ENCODE data around the gene MAU2. TPM values are rescaled to one million over a fixed set of nuclear protein-coding genes. Genes with fewer than 3 reads are reported as not detected.

The MAU2 gene
- total and polyA plus RNA-seq, 7 experiments from 2014 or later, result 16.5 to 170 (median 136) TPM

- no peak overlapping the region for H3K4me3 Mint-ChIP-seq
- no peaks in the 10 kb centered on the region for H3K4me1 ChIP-seq (ENCODE audit: control insufficient read depth in 2 of 2, insufficient read depth in 2 of 2, low read length in 2 of 2)
- ChIA-PET POLR2A (interaction anchor here (1.0 kb wide), 1 partner anchor 11 kb away, joined by 3 read pairs; no protein-coding TSS in a partner anchor), CTCF (interaction anchor here (0.6 to 0.7 kb wide), 2 partner anchors 23 to 46 kb away, joined by 3 read pairs; no protein-coding TSS in a partner anchor)
- no peaks in the 10 kb centered on the region for H3K27me3 ChIP-seq (ENCODE audit: control insufficient read depth in 2 of 2, insufficient read depth in 2 of 2, low read length in 2 of 2)
- peaks cover 0 to 95% (median 16%) of the 10 kb centered on the region in 3 experiments for H3K36me3 ChIP-seq (ENCODE audit: control insufficient read depth in 2 of 3, insufficient read depth in 3 of 3, low read length in 3 of 3)
- H3K4me3 ChIP-seq (ENCODE audit: low read length), result no peak overlapping the region
- peak overlapping the region in 3 of 9 donors; percentile 43 to 65 (median 49) for H3K27ac Mint-ChIP-seq
- ATAC-seq (no peak), DNase-seq (no peak)
- intact Hi-C loops (cut with micrococcal nuclease), result no loop called here
- no peaks in the 10 kb centered on the region for H3K9me3 ChIP-seq (ENCODE audit: control insufficient read depth in 2 of 3, low read length in 3 of 3)
- no peaks in the 10 kb centered on the region for H3K27me3 Mint-ChIP-seq
- peaks cover 0 to 20% (median 9%) of the 10 kb centered on the region in 5 donors for H3K36me3 Mint-ChIP-seq
- H3K4me1 Mint-ChIP-seq, result peaks cover 2 to 15% (median 10%) of the 10 kb centered on the region in 7 donors
- H3K27ac ChIP-seq (ENCODE audit: low read depth, low read length), result no peak overlapping the region
- no peaks in the 10 kb centered on the region for H3K9me3 Mint-ChIP-seq
These were observed 13.7 kb downstream of the MAU2 start for GRCh38 chr19:19334063-19334988.

- Histone ChIP-seq H3K27me3 (ENCODE audit: control insufficient read depth in 2 of 2, insufficient read depth in 2 of 2, low read length in 2 of 2) (no peaks in the 10 kb centered on the region), H3K4me3 (ENCODE audit: low read length) (no peak overlapping the region), H3K36me3 (ENCODE audit: control insufficient read depth in 2 of 3, insufficient read depth in 3 of 3, low read length in 3 of 3) (peaks cover 0 to 91% (median 16%) of the 10 kb centered on the region in 3 experiments), H3K27ac (ENCODE audit: low read depth, low read length) (peak overlapping the region; percentile 7), H3K4me1 (ENCODE audit: control insufficient read depth in 2 of 2, insufficient read depth in 2 of 2, low read length in 2 of 2) (no peaks in the 10 kb centered on the region), H3K9me3 (ENCODE audit: control insufficient read depth in 2 of 3, low read length in 3 of 3) (no peaks in the 10 kb centered on the region)
- ATAC-seq (no peak), DNase-seq (no peak)
- intact Hi-C loops (cut with micrococcal nuclease), result no loop called here
- peak overlapping the region in 4 of 9 donors; percentile 43 to 65 (median 48) for H3K27ac Mint-ChIP-seq
- no peak overlapping the region for H3K4me3 Mint-ChIP-seq
- H3K27me3 Mint-ChIP-seq, result no peaks in the 10 kb centered on the region
- H3K9me3 Mint-ChIP-seq, result no peaks in the 10 kb centered on the region
- ChIA-PET CTCF (no interaction called here), POLR2A (interaction anchor here (0.9 kb wide), 1 partner anchor 10 kb away, joined by 3 read pairs; no protein-coding TSS in a partner anchor)
- peaks cover 0 to 13% (median 9%) of the 10 kb centered on the region in 7 donors for H3K4me1 Mint-ChIP-seq
- H3K36me3 Mint-ChIP-seq, result peaks cover 0 to 18% (median 7%) of the 10 kb centered on the region in 5 donors
These were observed 14.3 kb downstream of the MAU2 start for GRCh38 chr19:19334989-19335344.

GRCh38 chr19:19335408-19336158 lies 15.0 kb downstream of the MAU2 start:
- no peak for DNase-seq
- intact Hi-C loops (cut with micrococcal nuclease), result no loop called here
- H3K27me3 ChIP-seq (ENCODE audit: control insufficient read depth in 2 of 2, insufficient read depth in 2 of 2, low read length in 2 of 2), result no peaks in the 10 kb centered on the region
- POLR2A ChIA-PET, result interaction anchor here (0.9 kb wide), 1 partner anchor 11 kb away, joined by 3 read pairs; no protein-coding TSS in a partner anchor
- peak overlapping the region; percentile 7 for H3K27ac ChIP-seq (ENCODE audit: low read depth, low read length)
- H3K36me3 Mint-ChIP-seq, result peaks cover 0 to 18% (median 7%) of the 10 kb centered on the region in 5 donors
- H3K36me3 ChIP-seq (ENCODE audit: control insufficient read depth in 2 of 3, insufficient read depth in 3 of 3, low read length in 3 of 3), result peaks cover 0 to 85% (median 16%) of the 10 kb centered on the region in 3 experiments
- H3K4me3 ChIP-seq (ENCODE audit: low read length), result no peak overlapping the region
- H3K4me3 Mint-ChIP-seq, result no peak overlapping the region
- no peaks in the 10 kb centered on the region for H3K9me3 ChIP-seq (ENCODE audit: control insufficient read depth in 2 of 3, low read length in 3 of 3)
- no peaks in the 10 kb centered on the region for H3K4me1 ChIP-seq (ENCODE audit: control insufficient read depth in 2 of 2, insufficient read depth in 2 of 2, low read length in 2 of 2)
- no peak for ATAC-seq
- no peaks in the 10 kb centered on the region for H3K9me3 Mint-ChIP-seq
- CTCF ChIA-PET, result no interaction called here
- H3K4me1 Mint-ChIP-seq, result peaks cover 0 to 13% (median 9%) of the 10 kb centered on the region in 7 donors
- H3K27me3 Mint-ChIP-seq, result no peaks in the 10 kb centered on the region
- peak overlapping the region in 5 of 9 donors; percentile 9 to 78 (median 45) for H3K27ac Mint-ChIP-seq

GRCh38 chr19:19336597-19336996 lies 16.0 kb downstream of the MAU2 start:
- no peak for DNase-seq
- ATAC-seq, result no peak
- H3K9me3 ChIP-seq (ENCODE audit: control insufficient read depth in 2 of 3, low read length in 3 of 3), result no peaks in the 10 kb centered on the region
- H3K4me3 ChIP-seq (ENCODE audit: low read length), result no peak overlapping the region
- H3K9me3 Mint-ChIP-seq, result no peaks in the 10 kb centered on the region
- no peak overlapping the region for H3K4me3 Mint-ChIP-seq
- no peaks in the 10 kb centered on the region for H3K4me1 ChIP-seq (ENCODE audit: control insufficient read depth in 2 of 2, insufficient read depth in 2 of 2, low read length in 2 of 2)
- no peak overlapping the region for H3K27ac ChIP-seq (ENCODE audit: low read depth, low read length)
- peaks cover 0 to 85% (median 16%) of the 10 kb centered on the region in 3 experiments for H3K36me3 ChIP-seq (ENCODE audit: control insufficient read depth in 2 of 3, insufficient read depth in 3 of 3, low read length in 3 of 3)
- intact Hi-C loops (cut with micrococcal nuclease), result no loop called here
- ChIA-PET POLR2A (no interaction called here), CTCF (no interaction called here)
- H3K27ac Mint-ChIP-seq, result peak overlapping the region in 1 of 9 donors; percentile 32
- peaks cover 0 to 13% (median 7%) of the 10 kb centered on the region in 7 donors for H3K4me1 Mint-ChIP-seq
- no peaks in the 10 kb centered on the region for H3K27me3 ChIP-seq (ENCODE audit: control insufficient read depth in 2 of 2, insufficient read depth in 2 of 2, low read length in 2 of 2)
- peaks cover 0 to 18% (median 7%) of the 10 kb centered on the region in 5 donors for H3K36me3 Mint-ChIP-seq
- H3K27me3 Mint-ChIP-seq, result no peaks in the 10 kb centered on the region

- Mint-ChIP-seq H3K27ac (no peak overlapping the region), H3K4me1 (peaks cover 0 to 13% (median 4%) of the 10 kb centered on the region in 7 donors), H3K27me3 (no peaks in the 10 kb centered on the region), H3K9me3 (no peaks in the 10 kb centered on the region), H3K36me3 (peaks cover 0 to 18% (median 4%) of the 10 kb centered on the region in 5 donors), H3K4me3 (no peak overlapping the region)
- peaks cover 0 to 85% (median 16%) of the 10 kb centered on the region in 3 experiments for H3K36me3 ChIP-seq (ENCODE audit: control insufficient read depth in 2 of 3, insufficient read depth in 3 of 3, low read length in 3 of 3)
- intact Hi-C loops (cut with micrococcal nuclease), result no loop called here
- ChIA-PET POLR2A (interaction anchor here (1.0 kb wide), 1 partner anchor 11 kb away, joined by 3 read pairs; no protein-coding TSS in a partner anchor), CTCF (no interaction called here)
- no peaks in the 10 kb centered on the region for H3K9me3 ChIP-seq (ENCODE audit: control insufficient read depth in 2 of 3, low read length in 3 of 3)
- H3K4me1 ChIP-seq (ENCODE audit: control insufficient read depth in 2 of 2, insufficient read depth in 2 of 2, low read length in 2 of 2), result no peaks in the 10 kb centered on the region
- no peak overlapping the region for H3K27ac ChIP-seq (ENCODE audit: low read depth, low read length)
- DNase-seq (no peak), ATAC-seq (no peak)
- H3K4me3 ChIP-seq (ENCODE audit: low read length), result no peak overlapping the region
- no peaks in the 10 kb centered on the region for H3K27me3 ChIP-seq (ENCODE audit: control insufficient read depth in 2 of 2, insufficient read depth in 2 of 2, low read length in 2 of 2)
These were observed 16.5 kb downstream of the MAU2 start for GRCh38 chr19:19337120-19337519.

GRCh38 chr19:19338082-19338481 lies 17.5 kb downstream of the MAU2 start:
- Histone ChIP-seq H3K36me3 (ENCODE audit: control insufficient read depth in 2 of 3, insufficient read depth in 3 of 3, low read length in 3 of 3) (peaks cover 3 to 85% (median 22%) of the 10 kb centered on the region in 3 experiments), H3K4me3 (ENCODE audit: low read length) (no peak overlapping the region), H3K4me1 (ENCODE audit: control insufficient read depth in 2 of 2, insufficient read depth in 2 of 2, low read length in 2 of 2) (no peaks in the 10 kb centered on the region), H3K27me3 (ENCODE audit: control insufficient read depth in 2 of 2, insufficient read depth in 2 of 2, low read length in 2 of 2) (no peaks in the 10 kb centered on the region), H3K9me3 (ENCODE audit: control insufficient read depth in 2 of 3, low read length in 3 of 3) (no peaks in the 10 kb centered on the region), H3K27ac (ENCODE audit: low read depth, low read length) (no peak overlapping the region)
- Mint-ChIP-seq H3K4me1 (peaks cover 0 to 13% (median 4%) of the 10 kb centered on the region in 7 donors), H3K27me3 (no peaks in the 10 kb centered on the region), H3K9me3 (no peaks in the 10 kb centered on the region), H3K4me3 (no peak overlapping the region), H3K36me3 (peaks cover 0 to 18% (median 4%) of the 10 kb centered on the region in 5 donors), H3K27ac (peak overlapping the region in 1 of 9 donors; percentile 72)
- intact Hi-C loops (cut with micrococcal nuclease), result no loop called here
- CTCF ChIA-PET, result no interaction called here
- ATAC-seq (no peak), DNase-seq (no peak)
- POLR2A ChIA-PET, result interaction anchor here (0.6 to 1.0 kb wide), 3 partner anchors 11 to 167 kb away, joined by 3 to 4 read pairs (median 3); no protein-coding TSS in a partner anchor

Data from naive thymus-derived CD4-positive, alpha-beta T cell (primary cell).